ENCODE results near the gene NUP62. TPM values are rescaled to one million over a fixed set of nuclear protein-coding genes. Genes with fewer than 3 reads are reported as not detected.

Gene NUP62
- polyA plus RNA-seq, 1 donor from 2014 or later, result 62.9 TPM

GRCh38 chr19:49870309-49870901 is 58.9 kb downstream of the NUP62 start:
- Mint-ChIP-seq H3K36me3 (no peaks in the 10 kb centered on the region), H3K4me1 (peaks cover 8 to 36% (median 11%) of the 10 kb centered on the region in 3 donors), H3K27ac (peak overlapping the region in 2 of 3 donors; percentile 36 to 90), H3K9me3 (no peaks in the 10 kb centered on the region), H3K4me3 (peak overlapping the region in 3 of 4 donors; percentile 69 to 92 (median 90)), H3K27me3 (no peaks in the 10 kb centered on the region)

GRCh38 chr19:49869484-49870308 is 59.6 kb downstream of the NUP62 start:
- Mint-ChIP-seq H3K9me3 (no peaks in the 10 kb centered on the region), H3K27me3 (no peaks in the 10 kb centered on the region), H3K4me3 (peak overlapping the region in 3 of 4 donors; percentile 69 to 92 (median 90)), H3K4me1 (peaks cover 11 to 34% (median 11%) of the 10 kb centered on the region in 3 donors), H3K36me3 (no peaks in the 10 kb centered on the region), H3K27ac (peak overlapping the region in 2 of 3 donors; percentile 36 to 39)

GRCh38 chr19:49869009-49869483 is 60.3 kb downstream of the NUP62 start:
- peaks cover 11 to 34% (median 14%) of the 10 kb centered on the region in 3 donors for H3K4me1 Mint-ChIP-seq
- H3K36me3 Mint-ChIP-seq, result no peaks in the 10 kb centered on the region
- H3K4me3 Mint-ChIP-seq, result no peak overlapping the region
- no peak overlapping the region for H3K27ac Mint-ChIP-seq
- H3K27me3 Mint-ChIP-seq, result no peaks in the 10 kb centered on the region
- H3K9me3 Mint-ChIP-seq, result no peaks in the 10 kb centered on the region

GRCh38 chr19:49866933-49867782 is 62.1 kb downstream of the NUP62 start, which contains the start of gene PNKP:
Gene PNKP, minus strand, starts transcription at chr19:49867576. Its CDS starts 372 bp downstream, at chr19:49867204.
- no peaks in the 10 kb centered on the region for H3K27me3 Mint-ChIP-seq
- peaks cover 5% of the 10 kb centered on the region for H3K36me3 Mint-ChIP-seq
- H3K4me3 Mint-ChIP-seq, result peak within 1 kb of the TSS in 2 of 4 donors; percentile 97 to 100
- no peaks in the 10 kb centered on the region for H3K9me3 Mint-ChIP-seq
- peaks cover 11 to 37% (median 16%) of the 10 kb centered on the region in 3 donors for H3K4me1 Mint-ChIP-seq
- H3K27ac Mint-ChIP-seq, result peak within 1 kb of the TSS in 2 of 3 donors; percentile 92 to 94

GRCh38 chr19:49864890-49865289 is 64.4 kb downstream of the NUP62 start:
- Mint-ChIP-seq H3K9me3 (no peaks in the 10 kb centered on the region), H3K4me3 (no peak overlapping the region), H3K27ac (peak overlapping the region in 2 of 3 donors; percentile 18 to 71), H3K27me3 (no peaks in the 10 kb centered on the region), H3K36me3 (peaks cover 8% of the 10 kb centered on the region), H3K4me1 (peaks cover 11 to 27% (median 16%) of the 10 kb centered on the region in 3 donors)

- peak overlapping the region in 2 of 3 donors; percentile 18 to 80 for H3K27ac Mint-ChIP-seq
- H3K36me3 Mint-ChIP-seq, result peaks cover 8% of the 10 kb centered on the region
- H3K4me3 Mint-ChIP-seq, result no peak overlapping the region
Measured at GRCh38 chr19:49863935-49864320, 65.4 kb downstream of the NUP62 start.

GRCh38 chr19:49863254-49863934 is 65.9 kb downstream of the NUP62 start:
- H3K9me3 Mint-ChIP-seq, result no peaks in the 10 kb centered on the region
- peak overlapping the region in 1 of 4 donors; percentile 28 for H3K4me3 Mint-ChIP-seq
- no peaks in the 10 kb centered on the region for H3K27me3 Mint-ChIP-seq
- H3K36me3 Mint-ChIP-seq, result peaks cover 8% of the 10 kb centered on the region
- peaks cover 11 to 25% (median 16%) of the 10 kb centered on the region in 3 donors for H3K4me1 Mint-ChIP-seq
- peak overlapping the region in 2 of 3 donors; percentile 4 to 71 for H3K27ac Mint-ChIP-seq

More at GRCh38 chr19:49863935-49864320, 65.4 kb downstream of the NUP62 start:
- H3K9me3 Mint-ChIP-seq, result no peaks in the 10 kb centered on the region
- no peaks in the 10 kb centered on the region for H3K27me3 Mint-ChIP-seq
- peaks cover 11 to 27% (median 16%) of the 10 kb centered on the region in 3 donors for H3K4me1 Mint-ChIP-seq

GRCh38 chr19:49862391-49863253 is 66.7 kb downstream of the NUP62 start:
- peak overlapping the region in 1 of 4 donors; percentile 28 for H3K4me3 Mint-ChIP-seq
- peaks cover 8% of the 10 kb centered on the region for H3K36me3 Mint-ChIP-seq
- peak overlapping the region in 1 of 3 donors; percentile 4 for H3K27ac Mint-ChIP-seq
- no peaks in the 10 kb centered on the region for H3K27me3 Mint-ChIP-seq
- peaks cover 7 to 23% (median 11%) of the 10 kb centered on the region in 3 donors for H3K4me1 Mint-ChIP-seq
- no peaks in the 10 kb centered on the region for H3K9me3 Mint-ChIP-seq

- peak overlapping the region in 1 of 4 donors; percentile 50 for H3K4me3 Mint-ChIP-seq
- H3K9me3 Mint-ChIP-seq, result no peaks in the 10 kb centered on the region
- no peaks in the 10 kb centered on the region for H3K27me3 Mint-ChIP-seq
- peaks cover 8% of the 10 kb centered on the region for H3K36me3 Mint-ChIP-seq
- peaks cover 2 to 20% (median 8%) of the 10 kb centered on the region in 3 donors for H3K4me1 Mint-ChIP-seq
- no peak overlapping the region for H3K27ac Mint-ChIP-seq
Measured at GRCh38 chr19:49861541-49862378, 67.5 kb downstream of the NUP62 start.

GRCh38 chr19:49861107-49861506 is 68.2 kb downstream of the NUP62 start:
- Mint-ChIP-seq H3K9me3 (no peaks in the 10 kb centered on the region), H3K27me3 (no peaks in the 10 kb centered on the region), H3K4me1 (peaks cover 0 to 13% (median 8%) of the 10 kb centered on the region in 3 donors), H3K36me3 (peaks cover 8% of the 10 kb centered on the region), H3K27ac (peak overlapping the region in 1 of 3 donors; percentile 39), H3K4me3 (peak overlapping the region in 1 of 4 donors; percentile 20)

GRCh38 chr19:49860336-49861102 is 68.8 kb downstream of the NUP62 start:
- peaks cover 8% of the 10 kb centered on the region for H3K36me3 Mint-ChIP-seq
- peak overlapping the region in 1 of 4 donors; percentile 20 for H3K4me3 Mint-ChIP-seq
- H3K27ac Mint-ChIP-seq, result peak overlapping the region in 1 of 3 donors; percentile 39
- H3K4me1 Mint-ChIP-seq, result peaks cover 0 to 8% (median 8%) of the 10 kb centered on the region in 3 donors
- no peaks in the 10 kb centered on the region for H3K27me3 Mint-ChIP-seq
- no peaks in the 10 kb centered on the region for H3K9me3 Mint-ChIP-seq
